Cerebellar cortex (tissue), 1 donor: Measurements from ENCODE around the gene ROCK2.

ENCODE experiments used
- DNase-seq: peaks from one replicate; pipeline ENCODE4 v3.0.0-alpha.2; 2015; ENCODE audit warnings: low spot score

The ROCK2 gene

GRCh38 chr2:11344342-11344955 is at the start of gene ROCK2:
ROCK2 (minus strand) TSS chr2:11344636; CDS start chr2:11344136, 500 bp downstream.
- peak; percentile 78 for DNase-seq

- no peak for DNase-seq
These were observed 49.3 kb upstream of the ROCK2 start for GRCh38 chr2:11393711-11394236.

- DNase-seq, result no peak
These were observed 47.5 kb upstream of the ROCK2 start for GRCh38 chr2:11391942-11392266.

- no peak for DNase-seq
These were observed 45.9 kb upstream of the ROCK2 start for GRCh38 chr2:11390399-11390658.

- no peak for DNase-seq
These were observed 45.3 kb upstream of the ROCK2 start for GRCh38 chr2:11389551-11390398.

- DNase-seq, result no peak
These were observed 44.6 kb upstream of the ROCK2 start for GRCh38 chr2:11389052-11389420.

- DNase-seq, result no peak
These were observed 44.0 kb upstream of the ROCK2 start for GRCh38 chr2:11388262-11389051.

GRCh38 chr2:11387843-11388242 is 43.4 kb upstream of the ROCK2 start:
- no peak for DNase-seq

- DNase-seq, result no peak
These were observed 42.6 kb upstream of the ROCK2 start for GRCh38 chr2:11387100-11387390.

- DNase-seq, result no peak
These were observed 41.4 kb upstream of the ROCK2 start for GRCh38 chr2:11385847-11386246.

- no peak for DNase-seq
These were observed 40.8 kb upstream of the ROCK2 start for GRCh38 chr2:11385216-11385615.

- DNase-seq, result no peak
These were observed 35.1 kb upstream of the ROCK2 start for GRCh38 chr2:11379558-11379957.

GRCh38 chr2:11377928-11378545 is 33.6 kb upstream of the ROCK2 start:
- peak; percentile 69 for DNase-seq

GRCh38 chr2:11376071-11376470 is 31.6 kb upstream of the ROCK2 start:
- no peak for DNase-seq

- no peak for DNase-seq
These were observed 31.2 kb upstream of the ROCK2 start for GRCh38 chr2:11375689-11376027.

- DNase-seq, result peak; percentile 76
These were observed 30.7 kb upstream of the ROCK2 start for GRCh38 chr2:11375025-11375688.

GRCh38 chr2:11373096-11373495 is 28.7 kb upstream of the ROCK2 start:
- DNase-seq, result no peak

GRCh38 chr2:11371092-11371937 is 26.9 kb upstream of the ROCK2 start:
- no peak for DNase-seq

- DNase-seq, result no peak
These were observed 26.1 kb upstream of the ROCK2 start for GRCh38 chr2:11370377-11371091.

GRCh38 chr2:11368059-11368572 is 23.7 kb upstream of the ROCK2 start:
- peak; percentile 94 for DNase-seq
